Transverse colon (tissue), 4 donors: ENCODE data around the gene TBC1D20.

Source experiments
- CTCF ChIP-seq, 5 experiments: fragments of 200-600 bp in 3 of 5; fragments of 450-650 bp in 2 of 5; sonication (generic) in 3 of 5; IDR thresholded peaks; 1 replicate in 2 of 5; 2 replicates in 3 of 5; pipeline ENCODE4 v1.5.1; 2016 to 2017; ENCODE audit warnings: antibody characterized with exemption in 5 of 5, inconsistent platforms in 3 of 5, mild to moderate bottlenecking in 2 of 5, moderate library complexity in 1 of 5
- EP300 ChIP-seq: sonication (generic); formaldehyde crosslinking; IDR thresholded peaks from one replicate; pipeline ENCODE4 v1.6.1; 2017; ENCODE audit warnings: antibody characterized with exemption, low read depth
- POLR2AphosphoS5 ChIP-seq, 3 donors: sonication (generic); formaldehyde crosslinking; IDR thresholded peaks; one replicate each; pipeline ENCODE4 v1.6.1; 2016; ENCODE audit warnings: antibody characterized with exemption in 3 of 3

GRCh38 chr20:420721-421574 is 41.4 kb downstream of the TBC1D20 start:
- no peak for TF ChIP-seq CTCF (IDR thresholded peaks at IDR 0.05)
- TF ChIP-seq POLR2AphosphoS5 (IDR thresholded peaks at IDR 0.05) = peak in 1 of 3 donors; percentile 44
- no peak for TF ChIP-seq EP300
